GM13976 (cell line): Measurements from ENCODE around the gene SDR39U1.

Source experiments
- DNase-seq: peaks from one replicate; pipeline ENCODE4 v3.0.0; 2012; ENCODE audit warnings: low spot score
- CTCF ChIP-seq: IDR thresholded peaks from 2 replicates; pipeline ENCODE4 v1.5.1; 2012; ENCODE audit warnings: borderline replicate concordance, mild to moderate bottlenecking; ENCODE audit not compliant: insufficient read depth; ENCODE audit errors: extremely low read depth, missing control alignments, control extremely low read depth
- in situ Hi-C: fragments of 300-500 bp; cut with MboI; formaldehyde crosslinking; loops from one replicate; pipeline ENCODE4 v1.12.0; 2022; ENCODE audit warnings: low sequenced_read_pairs, mixed read lengths, inconsistent platforms; ENCODE audit not compliant: unreplicated experiment

Gene SDR39U1

GRCh38 chr14:24394275-24394674 lies 48.3 kb downstream of the SDR39U1 start:
- DNase-seq, result no peak
- in situ Hi-C loops, result no loop called here
- no peak for TF ChIP-seq CTCF

GRCh38 chr14:24392325-24393091 lies 50.1 kb downstream of the SDR39U1 start:
- in situ Hi-C loops, result no loop called here
- no peak for DNase-seq
- no peak for TF ChIP-seq CTCF

- in situ Hi-C loops, result no loop called here
- no peak for TF ChIP-seq CTCF
- DNase-seq, result no peak
Measured at GRCh38 chr14:24390701-24391468, 51.7 kb downstream of the SDR39U1 start.
